Breast epithelium (tissue), 4 donors: Measurements from ENCODE around the gene CCER1. TPM values are rescaled to one million over a fixed set of nuclear protein-coding genes. Genes with fewer than 3 reads are reported as not detected.

Source experiments
- DNase-seq, 2 donors: peaks; one replicate each; pipeline ENCODE4 v3.0.0-alpha.2; 2019; ENCODE audit warnings: low spot score in 2 of 2
- H3K27ac ChIP-seq, 2 donors: fragments of 200-600 bp; sonication (generic) in 1 of 2; one replicate each; pipeline ENCODE4 v1.5.1; 2016 to 2019; ENCODE audit warnings: mild to moderate bottlenecking in 1 of 2
- H3K27me3 ChIP-seq, 2 donors: fragments of 200-600 bp; sonication (generic) in 1 of 2; one replicate each; pipeline versions ENCODE4 v1.5.1 to v1.6.0; 2017 to 2019; ENCODE audit warnings: control low read depth in 1 of 2, mild to moderate bottlenecking in 1 of 2
- H3K36me3 ChIP-seq: fragments of 200-600 bp; one replicate; pipeline ENCODE4 v1.5.1; 2019
- H3K4me1 ChIP-seq, 2 donors: fragments of 200-600 bp; sonication (generic); one replicate each; pipeline ENCODE4 v1.5.1; 2016 to 2019; ENCODE audit warnings: control low read depth in 1 of 2
- H3K4me3 ChIP-seq, 3 donors: fragments of 200-600 bp; sonication (generic); 1 replicate in 2 of 3; 2 replicates in 1 of 3; pipeline ENCODE4 v1.5.1; 2016 to 2019; ENCODE audit warnings: mild to moderate bottlenecking in 3 of 3, moderate library complexity in 2 of 3
- H3K9me3 ChIP-seq, 2 donors: fragments of 200-600 bp; sonication (generic) in 1 of 2; one replicate each; pipeline ENCODE4 v1.5.1; 2016 to 2019; ENCODE audit warnings: control low read depth in 1 of 2
- POLR2A ChIP-seq: fragments of 450-650 bp; IDR thresholded peaks from one replicate; pipeline ENCODE4 v1.6.1; 2016; ENCODE audit warnings: antibody characterized with exemption, mild to moderate bottlenecking, moderate library complexity
- POLR2AphosphoS5 ChIP-seq, 3 donors: sonication (generic); formaldehyde crosslinking; IDR thresholded peaks; one replicate each; pipeline ENCODE4 v1.6.1; 2017; ENCODE audit warnings: antibody characterized with exemption in 3 of 3
- intact Hi-C: fragments of 100-400 bp; cut with DNase I; formaldehyde crosslinking; loops from one replicate; pipeline ENCODE4 v1.15.1; 2023; ENCODE audit warnings: low total_unique reads
- total RNA-seq, 3 donors: library from RNA; depleted of rRNA; stranded (reverse); fragments of >200 nt; gene quantifications; one replicate each; pipeline ENCODE4 v1.1.0, GENCODE V29; 2016
- TF ChIP-seq, protein P1 (sequence below), 3 donors: fragments of 450-650 bp; IDR thresholded peaks; one replicate each; pipeline ENCODE4 v1.5.1; 2016 to 2017; ENCODE audit warnings: antibody characterized with exemption in 3 of 3, mild to moderate bottlenecking in 3 of 3, moderate library complexity in 3 of 3

The CCER1 gene
- total RNA-seq, 3 donors from 2014 or later = not detected

DNA sequence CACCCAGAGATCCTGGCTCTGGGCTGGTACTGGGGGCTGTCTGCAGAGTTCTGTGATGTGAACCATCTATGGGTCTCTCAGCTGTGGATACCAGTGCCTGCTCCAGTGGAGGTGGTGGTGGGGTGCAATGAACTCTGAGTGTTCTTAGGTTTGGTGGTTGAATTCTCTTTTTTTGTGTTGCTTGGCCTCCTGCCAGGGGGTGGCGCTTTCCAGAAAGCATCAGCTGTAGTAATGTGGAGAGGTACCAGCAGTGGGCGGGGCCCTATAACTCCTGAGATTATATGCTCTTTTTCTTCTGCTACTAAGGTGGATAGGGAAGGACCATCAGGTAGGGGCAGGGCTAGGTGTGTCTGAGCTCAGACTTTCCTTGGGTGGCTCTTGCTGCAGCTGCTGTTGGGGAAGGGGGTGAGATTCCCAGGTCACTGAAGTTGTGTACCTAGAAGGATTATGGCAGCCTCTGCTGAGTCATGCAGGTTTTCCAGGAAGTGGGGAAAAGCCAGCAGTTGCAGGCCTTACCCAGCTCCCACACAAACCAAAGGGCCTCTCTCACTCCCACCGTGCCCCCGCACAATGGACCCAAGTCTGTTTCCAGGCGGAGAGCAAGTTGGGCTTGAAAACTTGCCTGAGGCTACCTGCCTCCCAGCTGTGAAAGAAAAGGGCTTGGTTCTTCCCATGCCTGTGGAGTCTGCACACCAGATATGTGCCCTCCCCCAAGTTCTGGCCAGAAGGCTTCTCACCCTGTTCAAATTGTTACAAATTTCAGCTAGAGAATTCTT lies 18.6 kb downstream of the CCER1 start:
- no peak for DNase-seq
- intact Hi-C loops = loop anchor here (2.0 kb wide), 1 partner anchor 46 kb away; no protein-coding TSS in a partner anchor
- Histone ChIP-seq H3K36me3 (no peaks in the 10 kb centered on the region), H3K27ac (no peak overlapping the region), H3K27me3 (no peaks in the 10 kb centered on the region), H3K9me3 (no peaks in the 10 kb centered on the region), H3K4me1 (no peaks in the 10 kb centered on the region), H3K4me3 (no peak overlapping the region)
- TF ChIP-seq, protein P1, sequence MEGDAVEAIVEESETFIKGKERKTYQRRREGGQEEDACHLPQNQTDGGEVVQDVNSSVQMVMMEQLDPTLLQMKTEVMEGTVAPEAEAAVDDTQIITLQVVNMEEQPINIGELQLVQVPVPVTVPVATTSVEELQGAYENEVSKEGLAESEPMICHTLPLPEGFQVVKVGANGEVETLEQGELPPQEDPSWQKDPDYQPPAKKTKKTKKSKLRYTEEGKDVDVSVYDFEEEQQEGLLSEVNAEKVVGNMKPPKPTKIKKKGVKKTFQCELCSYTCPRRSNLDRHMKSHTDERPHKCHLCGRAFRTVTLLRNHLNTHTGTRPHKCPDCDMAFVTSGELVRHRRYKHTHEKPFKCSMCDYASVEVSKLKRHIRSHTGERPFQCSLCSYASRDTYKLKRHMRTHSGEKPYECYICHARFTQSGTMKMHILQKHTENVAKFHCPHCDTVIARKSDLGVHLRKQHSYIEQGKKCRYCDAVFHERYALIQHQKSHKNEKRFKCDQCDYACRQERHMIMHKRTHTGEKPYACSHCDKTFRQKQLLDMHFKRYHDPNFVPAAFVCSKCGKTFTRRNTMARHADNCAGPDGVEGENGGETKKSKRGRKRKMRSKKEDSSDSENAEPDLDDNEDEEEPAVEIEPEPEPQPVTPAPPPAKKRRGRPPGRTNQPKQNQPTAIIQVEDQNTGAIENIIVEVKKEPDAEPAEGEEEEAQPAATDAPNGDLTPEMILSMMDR (IDR thresholded peaks at IDR 0.05) = no peak
- TF ChIP-seq POLR2A = no peak
- no peak for TF ChIP-seq POLR2AphosphoS5 (IDR thresholded peaks at IDR 0.05)

DNA sequence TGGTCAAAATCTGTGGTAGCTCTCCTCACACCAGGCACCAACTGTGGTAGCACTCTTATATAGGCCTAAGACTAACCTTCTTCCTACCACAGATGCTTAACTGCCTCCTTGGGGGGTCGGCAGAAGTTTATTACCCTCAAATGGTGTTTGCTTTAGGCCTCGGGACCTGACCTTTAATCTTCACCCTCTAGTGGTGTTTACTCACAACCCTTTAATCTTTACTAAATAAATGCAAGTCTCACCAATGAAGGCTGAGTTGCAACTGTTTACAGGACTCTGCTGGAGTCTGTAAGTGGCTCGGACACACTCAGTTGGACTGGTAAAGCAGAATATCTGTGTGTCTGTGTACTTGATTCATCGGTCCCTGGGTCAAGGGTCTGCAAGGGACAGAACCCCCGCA lies 29.4 kb downstream of the CCER1 start:
- Histone ChIP-seq H3K4me3 (no peak overlapping the region), H3K9me3 (peaks cover 14 to 19% of the 10 kb centered on the region in 2 donors), H3K27ac (no peak overlapping the region), H3K27me3 (no peaks in the 10 kb centered on the region), H3K4me1 (no peaks in the 10 kb centered on the region), H3K36me3 (no peaks in the 10 kb centered on the region)
- DNase-seq = no peak
- TF ChIP-seq POLR2A (no peak), POLR2AphosphoS5 (IDR thresholded peaks at IDR 0.05) (no peak)
- TF ChIP-seq, protein P1 (IDR thresholded peaks at IDR 0.05) = no peak
- intact Hi-C loops = no loop called here

GRCh38 chr12:90924406-90924805 lies 30.6 kb downstream of the CCER1 start:
- no peak for DNase-seq
- Histone ChIP-seq H3K4me1 (no peaks in the 10 kb centered on the region), H3K27ac (no peak overlapping the region), H3K36me3 (no peaks in the 10 kb centered on the region), H3K4me3 (no peak overlapping the region), H3K27me3 (no peaks in the 10 kb centered on the region), H3K9me3 (peaks cover 10% of the 10 kb centered on the region in 2 donors)
- intact Hi-C loops = no loop called here
- TF ChIP-seq, protein P1 (IDR thresholded peaks at IDR 0.05) = no peak
- TF ChIP-seq POLR2AphosphoS5 (IDR thresholded peaks at IDR 0.05) (no peak), POLR2A (no peak)

GRCh38 chr12:90922145-90922627 lies 32.8 kb downstream of the CCER1 start:
- TF ChIP-seq POLR2AphosphoS5 (IDR thresholded peaks at IDR 0.05) (no peak), POLR2A (no peak)
- TF ChIP-seq, protein P1 (IDR thresholded peaks at IDR 0.05) = no peak
- DNase-seq = no peak
- H3K36me3 ChIP-seq = no peaks in the 10 kb centered on the region
- H3K4me1 ChIP-seq = no peaks in the 10 kb centered on the region
- H3K27me3 ChIP-seq = no peaks in the 10 kb centered on the region
- H3K27ac ChIP-seq = no peak overlapping the region
- no peak overlapping the region for H3K4me3 ChIP-seq
- no peaks in the 10 kb centered on the region for H3K9me3 ChIP-seq
- intact Hi-C loops = no loop called here

DNA sequence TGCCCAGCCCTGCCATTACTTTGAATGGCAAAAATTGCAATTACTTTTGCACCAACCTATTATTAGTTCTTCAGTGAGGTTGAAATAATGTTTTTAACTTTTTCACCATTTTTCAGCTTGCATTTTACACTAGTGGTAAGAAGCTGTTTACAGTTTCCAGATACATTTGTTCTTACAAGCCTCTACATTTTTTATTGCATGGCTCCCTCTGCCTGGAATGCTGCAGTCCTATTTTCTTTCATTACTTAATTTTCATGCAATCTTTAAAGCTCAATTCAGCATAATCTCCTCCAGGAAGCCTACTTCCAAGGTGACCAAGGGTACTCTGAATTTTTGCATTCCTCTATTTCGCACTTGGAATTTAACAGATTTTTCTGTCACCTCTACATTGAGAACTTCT lies 33.4 kb downstream of the CCER1 start:
- TF ChIP-seq POLR2AphosphoS5 (IDR thresholded peaks at IDR 0.05) (no peak), POLR2A (no peak)
- TF ChIP-seq, protein P1 (IDR thresholded peaks at IDR 0.05) = no peak
- intact Hi-C loops = no loop called here
- Histone ChIP-seq H3K4me3 (no peak overlapping the region), H3K27me3 (no peaks in the 10 kb centered on the region), H3K36me3 (no peaks in the 10 kb centered on the region), H3K4me1 (no peaks in the 10 kb centered on the region), H3K9me3 (no peaks in the 10 kb centered on the region), H3K27ac (no peak overlapping the region)
- no peak for DNase-seq
